PC-3 (cell line): ENCODE results near the gene A2ML1.
"Not testable (repeated sequence)": the region's sequence is repeated elsewhere in the genome, so short reads cannot be mapped to it uniquely, and the experiment has no call there.

Experiments
- EZH2 ChIP-seq: fragments of 300-600 bp; sonication (generic); IDR thresholded peaks from one replicate; pipeline ENCODE4 v1.6.1; 2017; ENCODE audit warnings: antibody characterized with exemption, mild to moderate bottlenecking, low read length; ENCODE audit not compliant: unreplicated experiment
- TF ChIP-seq, protein P1 (sequence below): fragments of 300-600 bp; sonication (generic); conservative IDR thresholded peaks from 2 replicates; pipeline ENCODE4 v1.5.1; 2017; ENCODE audit warnings: antibody characterized with exemption, low read depth, mild to moderate bottlenecking, low read length

DNA sequence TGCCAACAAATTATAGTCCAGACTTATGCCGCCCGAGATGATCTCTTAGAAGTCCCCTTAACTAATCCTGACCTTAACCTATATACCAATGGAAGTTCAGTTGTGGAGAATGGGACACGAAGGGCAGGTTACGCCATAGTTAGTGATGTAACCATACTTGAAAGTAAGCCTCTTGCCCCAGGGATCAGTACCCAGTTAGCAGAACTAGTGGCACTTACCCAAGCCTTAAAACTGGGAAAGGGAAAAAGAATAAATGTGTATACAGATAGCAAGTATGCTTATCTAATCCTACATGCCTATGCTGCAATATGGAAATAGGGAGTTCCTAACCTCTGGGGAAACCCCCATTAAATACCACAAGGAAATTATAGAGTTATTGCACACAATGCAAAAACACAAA, 29.2 kb upstream of the A2ML1 start:
- TF ChIP-seq, protein P1, sequence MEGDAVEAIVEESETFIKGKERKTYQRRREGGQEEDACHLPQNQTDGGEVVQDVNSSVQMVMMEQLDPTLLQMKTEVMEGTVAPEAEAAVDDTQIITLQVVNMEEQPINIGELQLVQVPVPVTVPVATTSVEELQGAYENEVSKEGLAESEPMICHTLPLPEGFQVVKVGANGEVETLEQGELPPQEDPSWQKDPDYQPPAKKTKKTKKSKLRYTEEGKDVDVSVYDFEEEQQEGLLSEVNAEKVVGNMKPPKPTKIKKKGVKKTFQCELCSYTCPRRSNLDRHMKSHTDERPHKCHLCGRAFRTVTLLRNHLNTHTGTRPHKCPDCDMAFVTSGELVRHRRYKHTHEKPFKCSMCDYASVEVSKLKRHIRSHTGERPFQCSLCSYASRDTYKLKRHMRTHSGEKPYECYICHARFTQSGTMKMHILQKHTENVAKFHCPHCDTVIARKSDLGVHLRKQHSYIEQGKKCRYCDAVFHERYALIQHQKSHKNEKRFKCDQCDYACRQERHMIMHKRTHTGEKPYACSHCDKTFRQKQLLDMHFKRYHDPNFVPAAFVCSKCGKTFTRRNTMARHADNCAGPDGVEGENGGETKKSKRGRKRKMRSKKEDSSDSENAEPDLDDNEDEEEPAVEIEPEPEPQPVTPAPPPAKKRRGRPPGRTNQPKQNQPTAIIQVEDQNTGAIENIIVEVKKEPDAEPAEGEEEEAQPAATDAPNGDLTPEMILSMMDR = not testable (repeated sequence)
- not testable (repeated sequence) for TF ChIP-seq EZH2
